Smooth muscle cell (in vitro differentiated cells): ENCODE measurements around the gene ACIN1. TPM values are rescaled to one million over a fixed set of nuclear protein-coding genes. Genes with fewer than 3 reads are reported as not detected.
A peak's percentile ranks its signal among the peaks of the same experiment; 100 is the strongest.

Experiments
- DNase-seq: peaks from one replicate; lab custom pipeline; 2025; ENCODE audit not compliant: unreplicated experiment; lab: John Stamatoyannopoulos, UW
- H2AFZ ChIP-seq: fragments of 200-600 bp; sonication (generic); 2 replicates; pipeline ENCODE4 v1.6.0; 2016; ENCODE audit warnings: antibody characterized with exemption, low read depth, mild to moderate bottlenecking
- H3F3A ChIP-seq: fragments of 200-600 bp; sonication (generic); 2 replicates; pipeline ENCODE4 v1.6.0; 2017; ENCODE audit warnings: antibody characterized with exemption, low read depth
- H3K27ac ChIP-seq: fragments of 200-600 bp; sonication (generic); 2 replicates; pipeline ENCODE4 v1.5.1; 2016; ENCODE audit warnings: low read depth, mild to moderate bottlenecking
- H3K27me3 ChIP-seq: fragments of 200-600 bp; sonication (generic); 2 replicates; pipeline ENCODE4 v1.6.1; 2016; ENCODE audit warnings: low read depth, mild to moderate bottlenecking
- H3K36me3 ChIP-seq: fragments of 200-600 bp; sonication (generic); 2 replicates; pipeline ENCODE4 v1.5.1; 2016; ENCODE audit warnings: low read depth
- H3K4me1 ChIP-seq: fragments of 200-600 bp; sonication (generic); 2 replicates; pipeline ENCODE4 v1.5.1; 2016; ENCODE audit warnings: low read depth
- H3K4me2 ChIP-seq: fragments of 200-600 bp; sonication (generic); 2 replicates; pipeline ENCODE4 v1.6.0; 2016; ENCODE audit warnings: mild to moderate bottlenecking
- H3K4me3 ChIP-seq: fragments of 200-600 bp; sonication (generic); 2 replicates; pipeline ENCODE4 v1.5.1; 2016; ENCODE audit warnings: mild to moderate bottlenecking
- H3K79me2 ChIP-seq: fragments of 200-600 bp; sonication (generic); 2 replicates; pipeline ENCODE4 v1.6.0; 2016; ENCODE audit warnings: low read depth, mild to moderate bottlenecking
- H3K9ac ChIP-seq: fragments of 200-600 bp; sonication (generic); 2 replicates; pipeline ENCODE4 v1.6.0; 2016; ENCODE audit warnings: low read depth
- H3K9me3 ChIP-seq: fragments of 200-600 bp; sonication (generic); replicated peaks from 2 replicates; pipeline ENCODE4 v1.5.1; 2016; ENCODE audit warnings: low read depth
- H4K20me1 ChIP-seq: fragments of 200-600 bp; sonication (generic); 2 replicates; pipeline ENCODE4 v1.6.0; 2016; ENCODE audit warnings: low read depth
- CTCF ChIP-seq: fragments of 200-600 bp; sonication (generic); IDR thresholded peaks from 2 replicates; pipeline ENCODE4 v1.5.1; 2017; ENCODE audit warnings: borderline replicate concordance, mild to moderate bottlenecking, antibody characterized with exemption; ENCODE audit not compliant: insufficient read depth, poor library complexity, severe bottlenecking
- WGBS: methylation state at CpG from one replicate; pipeline ENCODE4 v1.1.7; 2016; ENCODE audit warnings: low lambda C conversion rate; 5-methylcytosine and 5-hydroxymethylcytosine counted together
- polyA plus RNA-seq: library from polyadenylated mRNA; unstranded; fragments of >200 nt; fragmentation: Nextera tagmentation; extraction: Ambion mirVana; gene quantifications from 2 replicates; pipeline ENCODE4 v1.2.1, GENCODE V29; 2016
- total RNA-seq: library from RNA; depleted of rRNA; stranded (reverse); fragments of >200 nt; gene quantifications from 2 replicates; pipeline ENCODE4 v1.2.3, GENCODE V29; 2014

Gene ACIN1
- total and polyA plus RNA-seq, 2 experiments from 2014 or later: 33.7 to 64.5 TPM

GRCh38 chr14:23040100-23040499 is 54.8 kb downstream of the ACIN1 start:
- Histone ChIP-seq H2AFZ (no peak overlapping the region), H3K79me2 (no peaks in the 10 kb centered on the region), H3K4me1 (no peaks in the 10 kb centered on the region), H4K20me1 (no peaks in the 10 kb centered on the region), H3F3A (no peaks in the 10 kb centered on the region), H3K27ac (no peak overlapping the region), H3K4me3 (no peak overlapping the region), H3K9ac (no peak overlapping the region), H3K4me2 (no peak overlapping the region), H3K9me3 (no peaks in the 10 kb centered on the region), H3K27me3 (no peaks in the 10 kb centered on the region), H3K36me3 (no peaks in the 10 kb centered on the region)
- no peak for TF ChIP-seq CTCF
- WGBS: 92% methylated on average over 4 of the region's 4 CpGs
- no peak for DNase-seq

DNA sequence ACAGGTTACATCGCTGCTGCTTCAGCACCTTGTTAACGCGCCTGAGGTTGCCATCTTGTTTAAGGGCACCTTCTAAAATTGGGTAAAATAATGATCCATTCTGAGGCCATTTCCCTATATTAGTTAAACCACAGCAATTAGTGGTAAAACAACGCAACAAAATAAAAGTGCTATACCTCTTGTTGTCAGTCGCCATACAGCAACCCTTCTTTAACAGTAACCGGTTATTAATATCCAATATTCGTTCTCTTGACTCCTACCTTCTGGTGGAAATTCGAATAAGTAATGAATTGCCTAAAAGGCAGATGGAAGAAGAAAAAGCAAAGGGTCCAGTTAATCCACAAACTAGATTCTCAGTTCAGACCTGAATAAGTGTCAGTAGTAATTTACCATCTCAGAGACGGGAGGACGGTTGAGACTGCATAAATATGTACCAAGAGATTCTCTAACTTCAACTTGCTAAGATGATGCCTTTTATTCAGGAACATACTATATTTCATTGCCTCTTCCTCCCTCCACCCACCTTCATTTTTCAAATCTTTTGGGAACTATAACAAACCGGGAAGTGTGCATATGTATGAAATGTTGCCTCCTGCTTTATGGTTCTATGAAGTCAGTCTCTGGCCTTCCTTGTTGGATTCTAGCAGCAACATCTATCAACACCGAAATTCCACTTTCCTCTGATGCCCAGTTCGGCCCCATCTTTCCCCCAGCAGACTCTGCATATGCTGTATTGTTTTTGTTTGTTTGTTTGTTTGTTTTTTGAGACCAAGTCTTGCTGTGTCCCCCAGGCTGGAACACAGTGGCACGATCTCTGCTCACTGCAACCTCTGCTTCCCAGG is 59.4 kb downstream of the ACIN1 start:
- H2AFZ ChIP-seq: peak overlapping the region; percentile 95
- H3K4me3 ChIP-seq: peak overlapping the region; percentile 72
- H3K9ac ChIP-seq: no peak overlapping the region
- H3K4me2 ChIP-seq: peak overlapping the region; percentile 91
- H3K27ac ChIP-seq: peak overlapping the region; percentile 94
- peaks cover 10% of the 10 kb centered on the region for H3K36me3 ChIP-seq
- no peaks in the 10 kb centered on the region for H3K27me3 ChIP-seq
- DNase-seq: no peak
- TF ChIP-seq CTCF: no peak
- H3K4me1 ChIP-seq: peaks cover 11% of the 10 kb centered on the region
- no peaks in the 10 kb centered on the region for H3F3A ChIP-seq
- 71% methylated on average over 14 of the region's 14 CpGs for WGBS
- H4K20me1 ChIP-seq: no peaks in the 10 kb centered on the region
- H3K9me3 ChIP-seq: no peaks in the 10 kb centered on the region
- H3K79me2 ChIP-seq: peaks cover 34% of the 10 kb centered on the region

- peaks cover 11% of the 10 kb centered on the region for H3K4me1 ChIP-seq
- no peaks in the 10 kb centered on the region for H4K20me1 ChIP-seq
- peak within 1 kb of the TSS; percentile 91 for H3K4me2 ChIP-seq
- H2AFZ ChIP-seq: peak within 1 kb of the TSS; percentile 95
- no peaks in the 10 kb centered on the region for H3K27me3 ChIP-seq
- peaks cover 10% of the 10 kb centered on the region for H3K36me3 ChIP-seq
- no peaks in the 10 kb centered on the region for H3K9me3 ChIP-seq
- peak within 1 kb of the TSS; percentile 94 for H3K27ac ChIP-seq
- H3K4me3 ChIP-seq: peak within 1 kb of the TSS; percentile 72
- H3F3A ChIP-seq: no peaks in the 10 kb centered on the region
- WGBS: under 1% methylated on average over 36 of the region's 36 CpGs
- no peak for DNase-seq
- H3K9ac ChIP-seq: peak within 1 kb of the TSS; percentile 92
- TF ChIP-seq CTCF: no peak
- H3K79me2 ChIP-seq: peaks cover 35% of the 10 kb centered on the region
Observed at GRCh38 chr14:23034498-23035302, 60.2 kb downstream of the ACIN1 start, which contains the start of gene PSMB5. PSMB5 (minus strand) TSS chr14:23034900; CDS start chr14:23034881, 19 bp downstream.
